Measurements from ENCODE around the gene SLAMF7.

- TF ChIP-seq POLR2A (IDR thresholded peaks at IDR 0.05; ENCODE audit: low read length): no peak
- TF ChIP-seq GATA1 (IDR thresholded peaks at IDR 0.05; ENCODE audit: low read depth, low read length): no peak
These were observed 11.8 kb upstream of the SLAMF7 start for GRCh38 chr1:160727316-160727640.

All from erythroblast (primary cell).